Pulmonary artery endothelial cell (primary cell): ENCODE results near the gene GPR87. TPM values are rescaled to one million over a fixed set of nuclear protein-coding genes. Genes with fewer than 3 reads are reported as not detected.

Experiments
- DNase-seq: peaks from one replicate; pipeline ENCODE4 v3.0.0-alpha.2; 2011; ENCODE audit warnings: low read depth, low spot score
- total RNA-seq: library from RNA; depleted of rRNA; stranded (reverse); fragments of >200 nt; gene quantifications from 2 replicates; pipeline ENCODE4 v1.2.3, GENCODE V29; 2014

The GPR87 gene, protein sequence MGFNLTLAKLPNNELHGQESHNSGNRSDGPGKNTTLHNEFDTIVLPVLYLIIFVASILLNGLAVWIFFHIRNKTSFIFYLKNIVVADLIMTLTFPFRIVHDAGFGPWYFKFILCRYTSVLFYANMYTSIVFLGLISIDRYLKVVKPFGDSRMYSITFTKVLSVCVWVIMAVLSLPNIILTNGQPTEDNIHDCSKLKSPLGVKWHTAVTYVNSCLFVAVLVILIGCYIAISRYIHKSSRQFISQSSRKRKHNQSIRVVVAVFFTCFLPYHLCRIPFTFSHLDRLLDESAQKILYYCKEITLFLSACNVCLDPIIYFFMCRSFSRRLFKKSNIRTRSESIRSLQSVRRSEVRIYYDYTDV
- total RNA-seq = 0.07 TPM in 1 of 2 replicates, not detected in the other

DNA sequence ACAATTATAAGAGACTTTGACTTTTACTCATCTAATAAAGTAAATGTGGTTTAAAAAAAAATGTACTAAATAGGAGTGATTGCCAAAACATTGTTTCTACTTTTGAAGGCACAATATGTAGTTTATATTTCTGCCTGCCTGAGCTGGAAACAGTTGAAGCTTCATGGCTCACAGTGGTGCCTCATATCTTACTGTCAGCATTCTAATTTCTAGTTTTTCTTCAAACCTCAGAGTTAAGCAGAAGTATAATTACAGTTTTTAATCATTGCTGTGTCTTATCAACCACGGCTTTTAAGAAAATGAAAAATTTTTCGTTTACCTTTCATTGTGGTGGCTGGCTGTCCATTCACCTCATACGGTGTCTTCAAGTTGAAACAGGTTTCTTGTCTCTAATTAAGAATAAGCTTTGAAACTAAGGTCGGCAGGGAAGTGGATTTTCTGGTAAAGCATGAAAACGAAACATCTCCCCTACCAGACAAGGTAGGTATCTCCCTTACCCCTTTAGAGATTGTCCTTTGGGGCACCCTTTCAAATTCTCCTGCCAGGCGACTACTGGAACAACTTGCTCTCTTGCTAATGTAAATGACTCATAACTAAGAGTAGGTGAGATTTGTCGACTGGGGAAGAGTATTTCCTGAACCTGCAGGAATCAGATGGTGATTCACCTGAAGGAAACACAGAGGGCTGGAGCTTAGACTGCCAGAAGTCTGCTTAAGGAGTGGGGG is at the start of gene GPR87:
GPR87 (minus strand) TSS at position 554 of the 725 bp plus-strand sequence. CDS start 16,720 bp downstream, outside the sequence.
- DNase-seq = no peak

DNA sequence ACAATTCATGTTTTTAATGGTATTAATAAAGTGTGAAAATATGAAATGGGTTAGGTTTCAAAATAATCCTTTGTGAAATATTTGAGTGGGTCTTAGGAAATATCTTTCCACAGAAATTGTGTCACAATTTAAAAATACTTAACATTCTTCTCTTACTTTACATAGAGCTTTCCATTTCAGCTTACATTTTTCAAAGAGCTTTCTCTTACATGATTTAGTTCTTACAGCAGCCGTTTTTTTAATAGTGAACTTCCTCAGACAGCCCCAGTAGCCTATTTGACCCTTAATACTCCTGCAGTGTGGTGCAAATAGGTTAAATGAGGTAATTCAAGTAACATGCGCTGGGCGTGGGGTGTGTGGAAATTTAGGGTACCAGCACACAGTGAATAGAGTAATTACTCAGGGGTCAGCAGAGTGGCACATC is 46.1 kb upstream of the GPR87 start:
- no peak for DNase-seq

DNA sequence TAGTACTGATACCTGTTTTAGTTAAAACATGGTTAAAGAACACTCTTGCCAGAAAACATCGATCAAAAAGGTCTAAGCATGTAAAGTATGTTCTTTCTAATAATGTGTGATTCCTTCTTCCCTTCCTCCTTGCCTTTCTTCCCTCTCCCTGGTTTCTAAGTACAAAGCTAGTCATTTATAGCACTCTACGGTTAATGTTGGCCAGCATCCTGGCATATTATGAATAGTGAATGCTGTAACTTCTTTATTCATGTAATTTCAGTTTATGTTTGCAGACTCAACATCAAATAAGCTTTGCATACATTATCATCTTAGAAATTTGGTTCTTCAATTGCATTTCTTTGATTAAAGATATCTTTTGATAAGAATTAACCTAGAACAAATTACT is 40.8 kb upstream of the GPR87 start:
- no peak for DNase-seq

DNA sequence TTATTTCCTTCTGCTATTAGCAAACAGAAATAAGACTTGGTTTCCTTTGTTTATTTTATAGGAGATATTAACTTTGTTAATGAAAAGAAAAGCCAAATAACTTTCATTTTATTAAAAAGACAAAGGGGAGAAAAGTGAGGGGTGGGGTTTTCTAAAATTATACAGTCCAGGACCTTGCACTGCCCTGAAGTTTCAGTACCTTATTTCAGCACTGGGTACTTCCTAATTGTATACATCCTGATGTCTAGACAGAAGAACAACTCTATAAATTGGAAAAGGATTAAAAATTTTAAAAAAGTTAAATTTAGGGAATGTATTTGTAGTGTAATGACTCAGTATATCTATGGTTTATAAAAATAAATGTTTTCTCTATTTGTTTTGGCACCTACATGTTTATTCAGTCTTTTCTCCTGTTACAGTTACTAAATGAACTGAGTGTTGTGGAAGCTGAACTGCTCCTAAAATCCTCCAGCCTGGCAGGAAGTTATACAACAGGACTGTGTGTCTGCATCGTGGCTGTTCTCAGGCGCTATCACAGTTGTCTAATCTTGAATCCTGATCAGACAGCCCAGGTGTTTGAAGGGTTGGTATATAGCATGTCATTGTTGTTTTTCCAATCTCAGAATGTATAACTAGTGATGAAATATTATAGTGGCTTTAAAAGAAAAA is 40.3 kb upstream of the GPR87 start:
- DNase-seq = no peak

DNA sequence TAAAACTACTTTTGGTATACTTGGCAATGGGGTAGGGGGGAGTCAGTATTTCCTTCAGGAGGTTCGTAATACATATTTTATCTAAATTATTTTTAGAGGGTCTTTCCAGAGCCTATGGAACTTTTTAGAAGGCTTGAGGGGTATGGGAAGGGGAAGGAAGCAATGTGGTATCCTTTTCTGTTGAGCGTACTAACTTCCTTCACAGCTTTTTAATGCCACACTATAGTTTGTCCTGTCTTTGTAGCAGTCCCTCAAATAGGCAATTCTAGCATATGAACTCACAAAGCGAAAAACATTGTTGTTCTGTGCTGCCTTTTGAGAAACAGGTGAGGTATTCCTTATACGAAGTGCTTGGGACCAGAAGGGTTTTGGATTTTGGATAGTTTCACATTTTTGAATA is 35.0 kb upstream of the GPR87 start:
- DNase-seq = no peak

DNA sequence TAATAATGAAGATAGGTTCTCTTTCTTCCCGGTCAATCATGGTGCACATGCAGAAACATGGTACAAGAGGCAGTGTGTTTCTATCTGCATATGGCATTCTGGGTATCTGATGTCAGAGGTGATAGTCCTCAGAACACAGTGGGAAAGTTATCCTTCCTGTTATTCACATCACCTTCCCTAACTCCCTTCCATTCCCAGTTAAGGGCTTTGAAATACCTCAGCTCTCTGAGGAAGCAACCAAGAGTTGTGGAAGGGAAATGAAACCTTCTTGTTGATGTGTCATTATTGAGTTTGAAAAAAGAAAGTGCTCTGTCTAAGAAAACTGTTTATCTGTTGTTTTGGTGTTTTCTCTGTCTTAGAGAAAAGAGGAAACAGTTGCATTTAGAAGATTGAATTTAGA is 34.6 kb upstream of the GPR87 start:
- DNase-seq = no peak

DNA sequence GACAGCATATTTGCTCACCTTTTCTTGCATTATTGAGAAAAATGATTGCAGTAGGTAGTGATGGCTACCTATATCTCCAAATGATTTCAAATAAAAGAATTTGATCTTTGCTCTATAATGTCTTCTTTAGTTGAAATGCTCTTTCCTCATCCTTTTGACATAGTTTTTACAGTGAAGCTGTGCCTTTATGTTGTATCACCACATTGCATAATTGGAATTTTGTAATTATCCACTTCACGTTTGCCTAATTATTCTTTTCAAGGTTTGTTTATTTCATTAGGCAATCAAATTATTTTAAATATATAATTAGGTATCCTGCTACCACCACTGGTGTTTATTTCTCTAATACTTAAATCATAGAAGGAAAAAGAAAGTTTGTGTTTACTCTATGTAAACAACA is 34.0 kb upstream of the GPR87 start:
- DNase-seq = no peak

DNA sequence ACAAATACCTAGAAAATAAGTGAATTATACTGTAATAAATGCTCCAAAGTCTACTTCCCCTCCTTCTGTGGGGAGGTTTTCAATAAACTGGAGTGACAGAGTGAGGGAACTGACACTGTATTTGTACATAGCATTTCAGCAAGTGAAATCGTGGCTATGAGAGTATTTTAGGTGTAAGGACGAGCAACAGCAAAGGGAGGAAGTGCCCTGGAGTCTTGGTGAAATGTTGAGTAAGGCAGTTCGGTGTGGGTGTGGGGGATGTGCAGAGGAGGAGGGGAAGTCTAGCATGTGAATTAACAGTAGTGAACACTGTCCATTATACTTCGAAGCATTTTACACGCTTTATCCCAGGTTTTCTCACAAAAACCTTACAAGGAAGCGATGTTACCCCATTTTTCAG is 30.8 kb upstream of the GPR87 start:
- DNase-seq = no peak

DNA sequence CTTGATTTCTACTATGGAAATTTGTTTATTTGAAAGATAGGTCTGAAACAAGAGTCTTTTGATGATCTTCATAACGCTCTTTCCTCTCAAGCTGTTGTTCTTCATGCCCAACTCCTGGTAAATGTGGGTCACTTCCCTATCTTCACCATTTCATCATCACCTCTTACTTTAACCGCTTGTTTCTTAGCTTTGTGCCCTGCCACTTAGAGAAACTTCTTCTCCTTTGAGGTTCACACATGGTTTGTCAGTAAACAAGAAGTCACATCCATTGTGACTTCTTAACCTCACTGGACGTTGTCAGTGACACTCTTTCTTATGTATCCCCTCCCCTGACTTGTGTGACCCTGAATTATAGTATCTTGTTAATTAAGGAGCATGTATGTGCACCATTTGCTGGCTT is 29.7 kb upstream of the GPR87 start:
- DNase-seq = no peak

DNA sequence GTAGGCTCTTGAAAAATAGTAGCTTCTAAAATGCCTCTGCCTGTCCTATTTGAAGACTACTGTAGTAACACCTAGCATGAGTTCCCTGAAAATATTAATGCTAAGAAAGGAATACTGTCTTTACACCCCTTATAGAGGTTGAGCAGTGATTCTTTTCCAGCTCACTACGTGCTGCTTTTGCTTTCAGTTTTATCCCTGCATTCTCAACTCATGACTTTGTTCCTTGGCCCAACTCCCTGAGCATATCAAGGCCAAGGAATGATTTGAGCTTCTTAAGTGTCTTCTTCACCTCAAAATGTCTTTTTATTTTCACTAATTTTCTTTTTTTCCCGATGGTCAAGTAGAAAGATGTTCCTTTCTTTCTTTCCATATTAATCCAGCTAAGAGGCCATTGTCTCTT is 29.2 kb upstream of the GPR87 start:
- no peak for DNase-seq

DNA sequence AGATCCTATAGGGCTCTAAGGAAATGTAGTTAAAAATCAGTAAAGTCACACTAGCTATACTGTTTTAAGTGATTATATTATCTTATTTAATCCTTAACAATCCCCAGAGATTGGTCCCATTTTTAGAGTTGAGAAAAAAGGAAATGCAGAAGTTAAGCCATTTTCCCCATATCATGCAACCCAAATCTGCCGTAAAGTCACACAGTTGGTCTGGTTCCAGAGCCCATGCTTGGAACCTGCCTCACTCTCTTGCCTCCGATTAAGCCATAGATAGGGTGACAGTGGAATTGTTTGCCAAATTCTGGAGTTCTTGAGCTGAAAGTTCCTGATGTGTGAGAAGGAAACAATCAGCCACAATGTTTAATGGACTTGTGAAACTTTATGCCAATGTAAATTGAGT is 15.1 kb upstream of the GPR87 start:
- DNase-seq = no peak

DNA sequence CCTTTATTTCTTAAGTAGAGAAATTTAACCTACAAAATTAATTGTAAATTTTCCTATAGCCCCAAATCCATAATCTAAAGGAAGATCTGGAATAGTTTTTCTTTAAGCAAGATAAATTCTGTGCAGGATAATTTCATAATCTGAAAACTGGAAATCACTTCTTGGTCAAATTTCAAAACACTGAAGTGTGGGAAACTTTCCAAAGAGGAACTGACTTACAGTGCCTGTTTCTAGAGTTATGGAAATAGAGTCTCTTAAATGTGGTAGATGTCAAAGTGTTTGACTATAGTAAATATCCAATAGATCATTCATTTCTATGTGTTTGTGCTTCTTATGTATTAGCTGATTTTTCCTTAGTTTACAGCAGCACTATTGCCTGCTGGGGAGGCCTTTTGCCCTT is 14.3 kb upstream of the GPR87 start:
- no peak for DNase-seq

DNA sequence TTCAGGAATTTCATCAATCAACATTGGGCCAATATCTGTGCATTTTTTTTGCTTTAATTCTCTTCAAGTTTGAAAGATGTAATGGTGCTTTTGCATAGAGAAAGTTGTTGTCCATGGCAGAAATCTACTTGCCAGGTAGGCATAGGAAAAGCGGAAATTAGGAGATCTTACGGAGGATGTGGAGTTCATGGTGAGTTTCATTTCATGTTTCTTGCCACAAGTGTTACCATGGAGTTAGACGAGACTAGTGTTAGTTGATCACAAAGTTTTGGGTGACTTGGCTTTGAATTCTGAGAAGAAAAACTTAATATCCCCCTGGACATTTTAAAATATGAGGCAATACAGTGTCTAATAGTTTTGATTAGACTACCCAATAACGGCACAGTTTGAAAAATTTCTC is 13.8 kb upstream of the GPR87 start:
- DNase-seq = no peak

DNA sequence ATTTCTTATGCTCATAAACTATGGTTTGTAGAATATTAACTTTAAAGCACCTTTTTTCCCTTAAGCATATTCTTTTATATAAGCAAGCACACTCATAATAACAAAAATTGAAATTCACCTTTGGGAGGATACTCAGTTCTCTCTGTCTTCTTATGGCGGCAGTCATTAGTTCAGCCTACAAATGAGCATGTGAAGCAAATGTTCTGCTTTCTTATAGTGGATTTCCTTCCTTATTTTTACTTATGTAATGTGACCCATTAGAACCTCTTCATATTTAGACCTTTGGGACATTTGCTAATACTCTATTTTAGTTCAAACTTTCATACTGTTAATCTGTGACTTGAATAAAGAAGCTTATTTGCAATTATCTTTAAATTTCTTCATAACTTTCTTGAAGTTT is 12.7 kb upstream of the GPR87 start, which contains the start of gene P2RY13:
P2RY13 (minus strand) TSS at position 187 of the 400 bp plus-strand sequence; CDS start at position 166, 21 bp downstream.
- no peak for DNase-seq

DNA sequence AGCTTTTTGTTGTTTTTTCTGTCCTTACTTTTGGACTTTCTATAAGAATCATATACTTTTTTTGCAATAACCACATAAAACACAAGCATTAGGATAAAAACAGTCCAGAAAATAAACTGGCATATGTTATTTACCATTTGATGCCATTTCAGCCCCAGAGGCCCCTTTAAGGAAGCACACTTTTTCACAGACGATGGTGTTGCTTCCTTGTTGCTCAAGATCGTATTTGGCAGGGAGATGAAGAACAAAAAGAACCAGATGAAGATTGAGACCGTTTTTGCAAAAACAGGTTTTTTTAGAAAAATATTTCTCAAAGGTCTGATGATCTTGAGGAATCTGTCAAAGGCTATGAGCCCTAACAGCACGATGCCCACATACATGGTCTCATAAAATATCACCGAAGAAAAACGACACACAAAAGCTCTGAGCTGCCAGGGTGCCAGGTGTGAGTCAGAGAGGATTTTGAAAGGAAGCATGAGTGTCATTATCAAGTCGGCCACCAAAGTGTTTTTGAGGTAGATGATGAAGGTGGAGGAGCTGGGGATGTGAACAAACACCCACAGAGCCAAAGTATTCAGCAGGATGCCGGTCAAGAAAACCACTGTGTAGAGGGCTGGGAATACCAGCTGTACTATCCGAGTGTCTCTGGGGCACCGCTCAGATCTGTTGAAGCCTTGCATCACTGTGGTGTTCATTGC is 11.8 kb upstream of the GPR87 start:
- DNase-seq = no peak

DNA sequence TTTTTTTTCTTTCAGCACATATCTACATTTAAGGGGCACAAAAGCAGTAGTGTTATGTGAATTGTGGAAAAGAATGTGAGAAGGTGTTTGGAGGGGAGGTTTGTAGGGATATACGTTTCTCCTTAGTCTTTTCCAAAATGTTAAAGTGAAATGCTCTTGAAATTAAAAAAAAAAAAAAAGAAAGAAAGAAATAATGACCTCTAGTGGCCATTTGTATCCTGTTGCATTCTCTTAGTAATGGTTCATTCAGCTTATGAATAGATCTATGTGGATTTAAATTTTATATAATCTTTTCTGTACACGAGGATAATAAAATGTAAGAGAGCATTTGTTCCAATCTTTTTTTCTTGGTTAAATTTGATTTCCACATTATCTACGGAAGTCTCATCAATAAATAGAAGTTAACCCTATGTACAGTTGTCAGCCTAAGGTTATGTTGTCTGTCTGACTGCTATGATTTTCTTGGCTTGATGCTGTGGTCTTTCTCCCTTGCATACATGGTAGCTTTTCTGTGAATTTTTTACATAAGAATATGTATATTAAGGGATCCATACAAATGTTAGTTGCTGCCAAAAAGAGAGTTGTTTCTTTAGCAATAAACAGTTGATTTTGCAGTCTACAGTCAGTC is 11.1 kb upstream of the GPR87 start:
- no peak for DNase-seq

DNA sequence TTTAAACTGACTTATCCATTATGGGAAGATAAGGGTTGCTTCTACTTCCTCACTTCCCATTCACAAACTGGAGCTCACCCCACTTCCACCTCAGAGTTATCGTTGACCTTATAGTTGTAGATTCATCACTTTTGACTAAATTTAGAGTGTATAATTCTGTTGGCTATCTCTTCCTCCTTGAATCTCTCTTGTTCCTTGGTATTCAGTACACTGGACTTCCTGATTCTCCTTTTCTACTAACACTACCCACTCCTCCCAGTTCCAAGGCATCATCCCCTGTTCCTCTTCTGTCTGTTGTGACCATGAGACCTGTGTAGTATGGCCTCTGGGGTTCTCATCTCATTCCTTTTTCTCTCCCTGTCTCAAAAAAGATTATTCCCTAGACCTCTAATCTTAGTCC is 5.9 kb upstream of the GPR87 start:
- no peak for DNase-seq

DNA sequence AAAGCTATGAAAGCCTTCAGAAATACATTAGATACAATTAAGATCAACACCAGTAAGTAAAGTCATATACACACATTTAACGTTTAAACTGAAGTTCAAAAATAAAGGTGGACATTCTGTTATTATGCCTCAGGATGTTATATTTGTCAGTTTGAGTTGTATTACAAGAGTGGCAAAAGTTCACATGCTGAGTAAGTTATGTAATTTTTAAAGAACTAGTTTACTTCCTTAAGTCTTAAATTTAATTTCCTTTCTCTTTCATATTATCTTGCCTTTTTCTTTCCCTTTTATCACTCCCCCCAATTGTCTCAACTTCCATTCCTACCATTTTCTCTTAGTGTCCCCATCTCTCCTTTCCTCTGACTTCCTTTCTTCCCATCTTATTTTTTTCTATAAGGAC is 4.9 kb upstream of the GPR87 start:
- no peak for DNase-seq

DNA sequence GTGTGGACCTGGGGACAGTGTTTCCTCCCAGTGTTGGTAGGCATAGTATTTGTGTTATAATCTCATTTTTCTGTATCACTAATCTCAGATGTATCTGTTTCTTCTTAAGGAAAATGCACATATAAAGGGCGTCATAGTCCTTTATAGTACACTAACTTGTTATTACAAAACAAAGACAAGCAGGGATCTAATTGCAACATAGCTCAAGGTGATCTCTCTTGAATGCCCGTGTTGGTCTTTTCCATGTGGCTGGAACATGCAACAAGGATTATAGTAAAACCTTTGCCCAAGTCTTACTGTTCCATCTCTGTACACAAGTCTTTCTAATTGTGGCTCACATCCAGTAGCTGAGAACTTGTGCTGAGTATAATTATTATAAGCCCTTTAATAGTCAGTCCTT is 3.5 kb upstream of the GPR87 start:
- DNase-seq = no peak

DNA sequence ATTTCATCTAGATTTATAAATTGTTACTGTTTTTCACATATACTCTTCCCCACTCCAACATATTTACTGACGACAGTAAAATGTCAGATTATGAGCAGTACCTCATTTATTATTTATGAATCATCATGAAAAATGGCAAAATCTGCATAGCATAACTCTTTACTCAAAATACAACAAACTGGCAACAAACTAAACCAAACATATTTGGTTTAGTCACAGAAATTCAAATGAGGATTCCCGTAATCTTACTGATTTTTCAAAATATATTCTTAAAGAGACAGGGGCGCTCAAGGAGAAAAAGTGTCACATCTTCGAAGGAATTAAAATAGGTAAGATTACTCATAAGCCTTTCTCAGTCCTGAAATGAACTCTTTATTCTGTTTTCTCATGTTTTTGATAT is 3.0 kb upstream of the GPR87 start:
- no peak for DNase-seq

DNA sequence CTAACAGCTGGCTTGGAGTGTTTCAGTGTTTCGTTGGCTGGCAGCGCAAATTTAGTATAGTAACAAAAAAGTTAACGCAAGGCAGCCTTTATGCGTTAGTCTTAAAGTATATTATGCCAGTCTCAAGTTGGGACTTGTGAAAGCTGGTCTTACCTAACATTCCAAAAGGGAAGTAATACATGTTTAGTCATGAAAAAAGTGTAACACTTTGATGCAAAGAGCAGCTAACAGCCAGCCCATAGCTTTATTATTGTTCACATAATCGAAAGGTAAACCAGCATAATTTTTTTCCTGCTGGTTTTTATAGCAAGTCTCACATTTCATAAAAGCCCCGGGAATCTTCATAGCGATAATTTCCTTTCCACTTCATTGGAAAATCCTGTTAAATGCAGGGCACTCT is 2.4 kb upstream of the GPR87 start:
- DNase-seq = no peak
